Limb (tissue), 2 donors: Measurements from ENCODE around the gene PIP5K1B.
A peak's percentile ranks its signal among the peaks of the same experiment; 100 is the strongest.

Experiments used
- DNase-seq, 2 donors: peaks; one replicate each; pipeline ENCODE4 v3.0.0-alpha.2; 2016; ENCODE audit errors: extremely low spot score in 2 of 2

The PIP5K1B gene

DNA sequence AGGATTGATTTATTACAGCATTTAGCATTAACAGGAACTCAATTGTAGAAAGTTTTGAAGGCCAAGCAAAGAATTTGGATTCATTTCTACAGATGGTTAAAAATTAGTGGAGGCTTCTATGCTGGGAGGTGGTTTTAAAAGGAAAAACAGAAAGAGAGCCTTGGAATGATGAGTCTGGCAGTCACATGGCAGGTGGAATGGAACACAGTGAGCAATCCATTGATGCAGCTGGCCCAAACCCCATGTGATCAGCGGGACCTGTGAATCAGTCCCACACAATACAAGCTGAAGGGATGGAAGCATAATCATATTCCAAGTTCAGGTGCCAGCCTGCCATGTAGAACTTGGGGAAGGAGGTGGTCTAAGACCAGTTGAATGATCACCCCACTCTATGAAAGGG lies 147.9 kb downstream of the PIP5K1B start:
- DNase-seq, result no peak

DNA sequence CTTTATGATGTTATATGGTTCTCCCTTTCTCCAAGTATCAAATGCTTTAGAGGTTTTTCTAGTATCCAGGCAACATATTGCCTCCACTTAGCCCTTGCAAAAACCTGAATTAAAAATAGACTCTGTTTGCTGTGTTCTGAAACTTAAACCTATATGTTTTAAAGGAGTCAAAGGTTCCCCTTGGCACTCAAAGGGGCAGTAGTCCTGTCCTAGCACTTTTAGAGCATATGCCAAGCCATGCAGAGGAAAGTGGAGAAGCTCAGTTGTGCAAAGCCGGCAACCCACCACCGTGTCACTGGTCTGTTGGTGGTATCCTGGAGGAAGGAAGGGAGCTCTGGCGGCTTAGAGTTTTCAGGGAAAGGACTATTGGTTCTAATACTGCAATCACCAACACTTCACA lies 154.3 kb downstream of the PIP5K1B start:
- DNase-seq, result no peak

DNA sequence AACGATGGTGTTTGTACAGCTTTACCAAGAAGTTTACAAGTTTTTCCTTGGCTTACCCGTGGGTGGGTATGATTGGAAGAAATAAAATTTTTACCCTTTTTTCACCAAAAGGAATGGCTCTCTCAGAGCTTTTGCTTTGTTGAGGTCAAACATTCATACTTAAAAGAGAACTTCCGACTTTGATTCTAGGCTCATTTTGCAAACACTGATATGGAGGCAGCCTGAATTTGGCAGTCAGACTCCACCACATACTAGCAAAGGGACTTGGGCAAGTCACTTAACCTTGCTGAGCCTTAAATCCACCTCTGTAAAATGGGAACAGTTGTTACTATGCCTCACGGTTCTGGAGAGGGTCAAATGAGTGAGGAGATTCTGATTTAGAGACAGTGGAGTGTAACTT lies 155.4 kb downstream of the PIP5K1B start:
- DNase-seq, result no peak

DNA sequence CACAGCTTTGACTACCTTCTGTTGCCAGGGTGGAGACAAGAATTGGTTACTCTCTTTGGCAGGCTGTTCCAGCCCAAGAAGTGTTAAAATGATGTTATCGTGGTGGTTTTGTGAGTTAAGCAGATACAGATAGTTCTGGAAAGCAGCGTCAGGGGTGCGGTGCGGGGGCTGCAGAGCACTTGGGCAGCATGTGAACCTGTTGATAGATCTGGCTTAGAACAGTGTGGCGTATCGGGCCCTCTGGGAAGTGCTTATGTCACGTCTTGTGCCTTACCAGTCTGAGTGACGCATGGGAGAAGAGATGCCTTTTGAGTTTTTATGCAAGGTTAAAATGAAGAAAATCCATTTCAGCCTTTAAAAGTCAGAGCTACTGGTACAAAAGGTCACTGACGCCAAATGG lies 156.4 kb downstream of the PIP5K1B start:
- no peak for DNase-seq

DNA sequence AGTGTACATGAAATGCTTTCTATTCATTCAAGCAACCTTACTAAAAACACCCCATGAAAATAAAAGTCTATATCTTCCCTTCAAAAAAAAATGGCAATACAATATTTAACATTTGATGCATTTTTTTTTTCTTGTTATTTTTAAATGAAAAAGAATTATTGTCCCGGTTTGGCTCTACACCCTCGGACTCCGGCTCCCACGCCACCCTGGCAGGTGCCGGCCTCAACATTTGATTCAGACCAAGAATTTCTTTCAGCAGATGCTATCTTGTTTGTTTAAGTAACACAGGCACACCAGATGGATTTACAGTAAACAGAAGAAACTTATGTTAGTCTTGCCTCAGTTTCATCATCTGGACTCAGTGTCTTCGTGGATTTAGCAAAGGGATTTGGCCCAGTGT lies 162.0 kb downstream of the PIP5K1B start:
- DNase-seq, result no peak

DNA sequence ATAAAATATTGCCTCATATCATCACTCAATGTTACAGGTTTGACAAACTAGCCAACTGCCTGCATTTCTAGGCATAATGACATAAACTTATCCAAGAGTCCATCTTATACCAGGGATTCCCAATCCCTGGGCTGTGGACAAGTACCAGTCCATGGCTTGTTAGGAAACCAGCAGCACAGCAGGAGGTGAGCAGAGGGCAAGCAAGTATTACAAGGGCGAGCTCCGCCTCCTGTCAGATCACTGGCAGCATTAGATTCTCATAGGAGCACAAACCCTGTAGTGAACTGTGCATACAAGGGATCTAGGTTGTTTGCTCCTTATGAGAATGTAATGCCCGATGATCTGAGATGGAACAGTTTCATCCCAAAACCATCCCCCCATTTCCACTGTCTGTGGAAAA lies 164.0 kb downstream of the PIP5K1B start:
- DNase-seq, result no peak

DNA sequence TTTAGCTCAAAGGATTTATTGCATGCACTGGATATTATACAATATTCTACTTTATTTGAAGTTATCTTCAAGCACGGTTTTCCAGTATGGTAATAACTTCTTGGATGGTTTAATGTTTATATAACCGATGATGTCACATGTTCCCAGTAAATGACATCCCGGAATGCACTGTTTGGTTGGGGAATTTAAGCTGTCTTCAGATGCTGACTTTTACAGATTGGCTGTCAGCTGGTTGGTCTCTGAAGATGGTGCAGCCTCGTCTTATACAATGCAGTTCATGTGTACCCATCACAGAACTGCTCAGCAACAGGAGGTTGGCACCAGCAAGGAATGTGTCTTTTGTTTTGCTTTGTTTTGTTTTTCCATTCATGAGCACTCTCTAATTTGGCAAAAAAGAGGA lies 165.0 kb downstream of the PIP5K1B start:
- DNase-seq, result no peak

DNA sequence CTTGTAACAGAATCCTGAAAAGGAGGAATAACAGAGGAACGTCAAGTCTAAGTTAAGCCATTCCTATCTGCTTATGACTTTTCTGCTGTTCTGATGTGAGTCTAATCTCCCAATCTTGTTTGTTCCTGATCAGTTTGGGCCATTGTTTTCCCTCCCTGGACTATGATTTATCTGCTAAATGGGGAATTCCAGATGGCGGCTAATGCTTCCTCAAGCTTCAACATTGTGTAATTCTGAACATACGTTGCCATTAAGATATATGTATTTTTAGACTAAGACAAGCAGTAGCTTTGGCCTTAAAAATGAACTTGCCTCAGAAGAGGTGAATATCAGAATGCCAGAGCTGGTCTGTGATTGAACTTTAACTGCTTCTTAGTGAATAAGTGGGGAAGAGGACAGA lies 166.2 kb downstream of the PIP5K1B start:
- DNase-seq, result no peak

DNA sequence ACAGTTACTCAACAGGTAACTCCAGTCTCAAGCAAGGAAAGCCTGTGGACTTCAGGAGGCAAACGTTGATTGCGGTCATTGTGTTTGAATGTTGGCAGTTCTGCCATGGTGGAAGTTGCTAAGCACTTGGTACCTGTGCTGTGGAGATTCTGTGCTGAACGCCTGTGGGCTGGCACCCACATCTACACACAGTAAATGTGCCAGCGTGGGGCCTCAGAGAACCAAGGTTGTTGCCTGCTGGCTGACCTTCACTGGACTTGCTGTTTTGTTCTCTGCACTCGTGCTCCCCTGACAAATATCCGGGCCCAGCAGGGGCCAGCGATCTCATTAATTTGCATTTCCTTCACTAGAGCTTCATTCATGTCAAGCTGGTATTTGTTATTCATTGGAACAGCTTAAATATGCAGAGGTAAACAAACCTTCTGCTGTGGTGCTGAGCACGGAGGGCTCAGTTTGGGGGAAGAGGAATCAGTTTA lies 167.0 kb downstream of the PIP5K1B start:
- no peak for DNase-seq

DNA sequence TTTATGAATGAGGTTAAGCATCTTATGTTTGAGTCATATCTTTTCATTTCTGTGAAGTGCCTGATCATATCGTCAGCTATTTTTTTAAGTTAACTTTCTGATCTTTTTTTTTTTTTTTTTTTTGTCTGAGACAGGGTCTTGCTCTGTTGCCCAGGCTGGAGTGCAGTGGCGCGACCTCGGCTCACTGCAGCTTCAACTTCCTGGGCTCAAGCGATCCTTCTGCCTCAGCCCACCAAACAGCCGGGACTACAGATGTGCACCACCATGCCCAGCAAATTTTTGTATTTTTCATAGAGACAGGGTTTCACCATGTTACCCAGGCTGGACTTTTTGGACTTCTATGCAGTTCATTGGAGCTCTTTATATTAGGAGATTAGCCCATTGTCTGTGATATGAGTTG lies 168.1 kb downstream of the PIP5K1B start:
- no peak for DNase-seq

DNA sequence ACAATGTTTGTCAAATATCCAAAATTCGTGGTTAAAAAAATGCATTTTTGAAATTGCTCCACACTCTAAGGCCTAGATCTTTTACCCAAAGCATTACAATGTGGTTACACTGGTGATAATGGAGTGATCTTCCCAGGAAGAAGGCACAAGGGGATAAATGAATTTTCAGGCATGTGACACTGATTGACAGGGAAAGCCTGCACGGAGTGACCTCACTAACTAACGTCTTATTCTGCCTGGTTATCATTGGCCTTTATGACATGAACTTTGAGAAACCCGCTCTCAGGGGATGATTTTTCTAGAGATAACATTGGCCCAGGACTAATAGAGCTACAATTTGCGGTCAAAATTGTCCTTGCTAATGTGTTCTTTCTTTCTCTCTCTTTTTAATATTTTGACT lies 171.2 kb downstream of the PIP5K1B start:
- DNase-seq, result no peak

DNA sequence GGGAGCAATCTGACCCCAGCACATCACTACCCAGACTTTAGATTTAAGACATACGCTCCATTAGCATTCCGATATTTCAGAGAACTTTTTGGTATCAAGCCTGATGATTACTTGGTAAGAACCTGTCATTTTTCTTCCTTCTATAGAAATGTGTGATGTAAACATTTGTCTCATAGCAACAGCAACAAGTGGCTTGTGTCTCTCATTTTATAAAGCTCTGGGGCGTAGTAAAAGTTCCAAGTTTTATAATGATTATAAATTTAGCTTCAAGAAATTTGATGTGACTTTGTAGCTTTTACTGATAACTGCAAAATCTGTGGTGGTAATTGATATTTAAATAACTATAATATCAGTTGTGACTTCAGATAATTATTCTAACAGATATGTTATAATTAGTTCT lies 171.6 kb downstream of the PIP5K1B start:
- no peak for DNase-seq

DNA sequence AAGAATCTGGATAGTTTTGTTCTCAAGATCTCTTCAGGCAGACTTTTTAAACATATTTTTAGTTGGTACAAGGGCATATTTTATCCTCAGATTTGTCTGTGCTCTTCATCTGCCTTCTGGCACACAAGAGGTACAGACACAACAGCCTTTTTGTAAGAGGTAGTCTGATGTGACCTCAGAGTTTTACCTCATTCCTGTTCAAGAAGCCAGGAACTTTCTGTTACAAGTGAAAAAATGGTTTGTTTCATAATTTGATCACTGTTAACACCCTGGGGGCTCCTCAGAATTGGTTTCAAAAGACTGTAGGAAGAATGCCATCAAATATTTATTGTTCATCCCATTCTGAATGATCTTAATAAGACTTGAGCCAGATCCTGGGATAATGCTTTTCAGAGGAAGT lies 172.2 kb downstream of the PIP5K1B start:
- DNase-seq, result no peak

DNA sequence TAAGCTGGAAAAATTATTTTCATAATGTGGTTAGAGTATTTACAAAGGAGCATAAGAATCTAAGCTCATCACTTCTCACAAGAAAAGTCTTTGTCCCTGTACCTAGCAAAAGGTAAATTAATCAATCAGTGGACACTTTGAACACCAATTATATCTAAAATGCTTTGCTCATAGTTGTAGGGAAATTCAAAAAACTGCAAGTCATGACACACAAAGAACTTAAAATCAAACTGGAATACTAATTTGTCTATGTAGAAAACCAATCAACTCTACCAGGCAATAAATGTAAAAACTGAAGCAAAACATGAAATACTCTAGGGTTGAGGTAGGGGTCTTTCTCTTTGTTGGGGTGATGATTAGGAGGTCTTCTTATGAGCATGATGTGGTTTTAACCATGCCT lies 173.4 kb downstream of the PIP5K1B start:
- DNase-seq, result no peak

DNA sequence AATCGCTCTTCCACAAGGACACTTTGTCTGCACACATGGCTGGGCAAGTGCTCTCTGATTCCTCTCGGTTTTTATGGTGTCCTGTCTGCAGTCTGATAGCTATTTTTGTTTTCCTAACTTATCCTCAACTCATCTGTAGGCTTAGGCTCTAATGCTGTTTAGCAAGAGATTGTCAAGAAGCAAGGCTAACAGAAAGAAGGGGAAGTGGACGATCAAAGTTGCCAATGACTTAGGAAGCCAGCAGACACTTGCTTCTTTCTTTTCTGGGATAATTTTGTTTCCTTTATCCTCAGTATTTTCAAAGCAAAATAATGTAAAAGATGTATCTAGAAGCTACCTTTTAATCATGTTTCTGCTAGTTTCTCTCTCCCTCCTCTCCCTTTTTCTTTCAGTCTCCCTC lies 178.2 kb downstream of the PIP5K1B start:
- no peak for DNase-seq

DNA sequence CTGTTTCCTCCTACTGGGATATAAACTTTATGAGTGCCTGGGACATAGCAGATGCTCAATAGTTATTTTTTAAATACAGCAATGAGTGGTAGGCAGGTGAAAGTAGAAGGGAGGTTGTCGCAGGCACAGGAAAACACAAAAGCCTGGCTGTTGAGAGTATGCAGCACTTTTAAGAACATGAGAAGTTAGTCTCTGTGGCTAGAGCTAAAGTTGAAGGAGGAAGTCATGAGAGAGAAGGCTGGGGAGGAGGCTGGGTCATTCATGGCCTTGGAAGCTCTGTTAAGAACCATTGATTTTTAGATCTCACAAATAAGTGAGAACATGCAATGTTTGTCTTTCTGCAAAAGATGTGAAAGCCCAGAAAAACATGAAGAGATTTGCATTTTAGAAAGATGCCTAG lies 182.2 kb downstream of the PIP5K1B start:
- no peak for DNase-seq

DNA sequence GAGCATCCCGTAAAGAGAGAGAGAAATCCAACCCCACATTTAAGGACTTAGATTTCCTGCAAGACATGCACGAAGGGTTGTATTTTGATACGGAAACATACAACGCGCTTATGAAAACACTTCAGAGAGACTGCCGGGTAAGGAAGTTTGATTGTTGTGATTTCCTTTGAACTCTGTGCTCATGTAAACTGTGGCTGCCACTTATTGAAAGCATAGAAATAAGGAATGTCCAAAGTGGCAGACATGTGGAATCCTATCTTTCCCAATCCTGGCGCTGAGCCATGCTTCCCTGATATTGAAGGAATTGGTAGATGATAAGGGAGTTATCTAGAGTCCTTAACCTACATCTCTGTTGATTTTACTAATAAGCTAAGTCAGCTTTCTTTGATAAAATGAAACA lies 189.5 kb downstream of the PIP5K1B start:
- no peak for DNase-seq

DNA sequence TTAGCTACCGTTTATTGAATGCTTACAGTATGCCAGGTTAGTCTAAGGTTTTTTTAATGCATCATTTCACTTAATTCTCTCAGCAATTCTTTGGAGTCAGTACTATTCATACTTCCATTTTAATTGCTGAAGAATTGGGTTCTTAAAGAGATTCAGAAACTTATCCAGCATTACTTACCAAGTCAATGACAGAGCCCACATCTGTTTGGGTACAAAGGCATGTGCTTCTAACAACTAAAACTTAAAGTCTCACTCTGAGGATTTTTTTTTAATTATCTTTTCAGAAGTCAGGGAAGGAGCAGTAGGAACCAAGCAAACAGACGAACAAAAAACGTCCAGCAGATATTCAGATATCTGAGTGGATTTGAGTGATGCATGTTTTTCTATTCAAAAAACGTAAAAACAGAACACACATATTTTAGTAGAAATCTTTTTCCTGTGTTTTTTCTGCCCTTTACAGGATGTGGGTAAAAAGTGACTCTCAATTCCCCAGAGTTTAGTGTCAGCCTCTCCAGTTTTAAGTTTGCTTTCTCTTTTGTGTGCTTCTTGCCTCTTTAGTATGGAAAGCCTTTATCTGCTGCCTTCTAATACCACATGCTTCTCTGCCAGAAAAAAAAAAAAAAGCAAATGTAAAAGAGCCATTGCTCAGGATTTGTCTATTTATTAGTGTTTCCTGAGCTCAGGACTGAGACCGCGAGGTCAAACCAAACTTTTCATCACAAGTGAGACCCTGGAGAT lies 190.9 kb downstream of the PIP5K1B start:
- peak in 1 of 2 donors; percentile 9 for DNase-seq

DNA sequence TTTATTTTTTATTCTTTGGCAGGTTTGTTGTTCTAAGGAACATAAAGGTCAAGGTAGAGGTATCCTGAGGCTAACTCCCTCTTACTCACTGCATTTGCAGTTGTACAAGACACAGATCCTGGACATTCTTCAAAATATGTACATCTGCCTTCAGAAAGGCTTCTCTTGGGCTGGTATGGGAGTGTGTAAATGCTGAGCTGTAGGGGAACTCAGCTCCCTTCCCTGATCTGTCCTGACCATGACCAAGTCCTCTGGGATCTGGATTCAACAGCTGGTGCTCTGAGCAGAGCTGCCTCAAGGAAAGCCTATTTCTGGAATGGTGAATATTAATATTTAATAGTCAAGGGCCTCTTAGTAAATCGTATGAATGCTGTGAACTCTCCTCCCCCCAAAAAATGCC lies 191.4 kb downstream of the PIP5K1B start:
- no peak for DNase-seq

DNA sequence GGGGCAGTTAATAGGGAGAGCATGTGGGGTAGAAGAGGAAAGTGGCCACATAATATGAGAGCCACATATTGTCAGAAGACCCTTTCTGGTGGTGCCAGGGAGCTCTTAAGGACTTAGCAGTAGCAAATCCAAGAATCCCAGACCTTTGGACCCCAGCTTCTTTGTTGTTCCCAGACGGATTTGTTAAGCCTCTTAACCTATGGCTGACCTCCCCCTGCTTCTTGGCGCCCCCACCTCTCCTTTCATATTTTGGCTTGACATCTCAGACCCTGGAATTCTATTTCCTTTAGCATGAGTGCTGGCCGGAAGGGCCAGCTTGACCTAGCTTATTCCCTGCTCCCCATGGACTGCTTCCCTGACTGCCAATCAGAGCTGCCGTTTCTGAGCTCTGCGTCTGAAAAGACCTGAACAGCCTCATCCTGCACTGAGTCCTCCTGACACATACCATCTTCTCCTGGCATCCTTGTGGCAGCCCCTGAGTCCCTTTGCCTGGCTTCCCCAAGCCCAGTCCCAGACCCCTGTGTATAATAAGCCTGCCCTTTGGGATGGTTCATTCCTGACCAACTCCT lies 192.6 kb downstream of the PIP5K1B start:
- no peak for DNase-seq

DNA sequence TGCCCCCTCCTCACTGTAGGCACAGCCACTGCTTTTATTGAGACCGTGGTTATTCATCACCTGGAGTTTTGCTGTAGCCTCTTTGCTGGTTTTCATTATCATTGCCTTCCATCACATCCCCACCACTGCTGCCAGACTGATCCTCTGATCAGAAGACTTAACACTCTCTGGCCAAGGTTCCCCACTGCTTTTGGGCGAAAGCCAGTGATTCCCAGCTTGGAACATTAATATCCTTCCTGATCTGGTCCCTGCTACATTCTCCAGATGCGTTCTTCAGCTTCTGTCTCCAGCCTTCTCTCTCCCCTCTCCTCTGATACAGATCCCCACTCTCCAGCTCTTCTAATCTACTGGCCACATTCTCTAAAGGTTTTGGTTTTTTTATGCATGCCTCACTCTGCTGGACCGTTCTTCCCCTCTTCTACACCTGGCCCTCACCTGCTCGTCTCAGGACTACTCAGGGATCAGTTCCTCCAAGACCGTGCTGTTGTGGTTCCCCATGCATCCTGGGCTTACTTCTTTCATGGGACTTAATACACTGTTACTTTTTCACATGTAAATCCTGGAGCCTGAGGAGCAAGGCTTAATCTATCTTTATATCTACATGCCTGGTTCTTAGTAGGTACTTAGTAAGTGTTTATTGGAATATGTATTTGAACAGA lies 193.9 kb downstream of the PIP5K1B start:
- no peak for DNase-seq

DNA sequence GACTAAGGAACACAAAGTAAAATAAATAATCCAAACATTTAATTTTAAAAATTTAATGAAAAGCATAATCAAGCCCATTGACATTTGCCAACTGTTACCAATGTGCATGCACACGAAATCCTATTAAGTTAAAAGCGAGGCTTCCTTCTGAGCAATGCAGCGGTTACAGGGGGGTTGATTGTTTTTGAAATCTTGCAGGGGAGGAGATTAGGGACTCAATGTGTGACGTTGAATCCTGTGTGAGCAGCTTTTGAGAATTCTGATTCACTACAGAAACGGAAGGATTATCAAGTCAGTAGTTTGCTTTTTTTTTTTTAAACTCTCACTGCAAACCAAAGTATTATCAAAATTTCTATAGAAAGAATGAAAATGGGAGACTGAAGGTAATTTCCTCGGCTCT lies 199.4 kb downstream of the PIP5K1B start:
- DNase-seq, result no peak

DNA sequence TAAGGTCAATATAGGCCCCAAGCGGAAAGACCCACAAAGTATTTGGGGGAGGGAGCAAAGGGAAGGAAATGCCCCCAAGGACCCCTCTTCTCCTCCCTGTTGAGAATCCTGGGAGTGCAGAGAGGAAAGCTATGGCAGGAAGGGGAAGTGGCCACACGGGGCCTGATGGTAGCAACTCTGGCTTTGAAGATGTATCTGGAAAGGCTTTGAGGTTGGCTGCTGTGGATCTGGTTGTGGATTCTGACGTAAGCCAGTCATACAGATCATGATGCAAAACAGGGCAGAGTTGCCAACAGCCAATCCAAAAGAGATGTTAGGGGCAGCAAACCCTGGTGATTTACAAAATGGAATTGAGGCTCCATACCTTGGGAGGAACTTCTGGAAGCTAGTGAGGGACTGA lies 200.1 kb downstream of the PIP5K1B start:
- DNase-seq, result no peak
